ENCODE data around the gene PPP6R3.

The PPP6R3 gene

GRCh38 chr11:68584991-68585524 is 124.5 kb downstream of the PPP6R3 start:
- H3K36me3 ChIP-seq (ENCODE audit: insufficient read depth): no peaks in the 10 kb centered on the region; the same call in 1 of the 2 replicates
- TF ChIP-seq CTCF (conservative IDR thresholded peaks at IDR 0.05; ENCODE audit: low read depth, low read length): no peak
- no peak overlapping the region for H2AFZ ChIP-seq (ENCODE audit: low read depth)
- no peaks in the 10 kb centered on the region for H4K20me1 ChIP-seq (ENCODE audit: insufficient read depth)
- H3K4me2 ChIP-seq: peak overlapping the region; percentile 43; the same call in 1 of the 2 replicates
- no peak overlapping the region for H3K9ac ChIP-seq
- H3K27ac ChIP-seq: peak overlapping the region; percentile 36
- H3K27me3 ChIP-seq (ENCODE audit: insufficient read depth, low read depth): no peaks in the 10 kb centered on the region
- peaks cover 30% of the 10 kb centered on the region for H3K4me1 ChIP-seq (ENCODE audit: low read depth, poor library complexity, severe bottlenecking)
- no peaks in the 10 kb centered on the region for H3K79me2 ChIP-seq (ENCODE audit: insufficient read depth, low read depth)
- H3K4me3 ChIP-seq (IDR thresholded peaks at IDR 0.05; ENCODE audit: insufficient read depth, low read depth, low read length): no peak overlapping the region

- H3K4me2 ChIP-seq: no peak overlapping the region
- peaks cover 18% of the 10 kb centered on the region for H3K4me1 ChIP-seq (ENCODE audit: low read depth, poor library complexity, severe bottlenecking)
- H3K27me3 ChIP-seq (ENCODE audit: insufficient read depth, low read depth): no peaks in the 10 kb centered on the region
- H3K4me3 ChIP-seq (IDR thresholded peaks at IDR 0.05; ENCODE audit: insufficient read depth, low read depth, low read length): no peak overlapping the region
- no peak overlapping the region for H2AFZ ChIP-seq (ENCODE audit: low read depth)
- no peak overlapping the region for H3K9ac ChIP-seq
- H3K36me3 ChIP-seq (ENCODE audit: insufficient read depth): peaks cover 4% of the 10 kb centered on the region; the same call in 1 of the 2 replicates
- no peak overlapping the region for H3K27ac ChIP-seq
- no peak for TF ChIP-seq CTCF (conservative IDR thresholded peaks at IDR 0.05; ENCODE audit: low read depth, low read length)
- no peaks in the 10 kb centered on the region for H4K20me1 ChIP-seq (ENCODE audit: insufficient read depth)
- no peaks in the 10 kb centered on the region for H3K79me2 ChIP-seq (ENCODE audit: insufficient read depth, low read depth)
Observed at GRCh38 chr11:68589547-68590216, 129.1 kb downstream of the PPP6R3 start.

- Histone ChIP-seq H3K4me3 (IDR thresholded peaks at IDR 0.05; ENCODE audit: insufficient read depth, low read depth, low read length) (no peak overlapping the region), H3K79me2 (ENCODE audit: insufficient read depth, low read depth) (no peaks in the 10 kb centered on the region), H3K4me2 (no peak overlapping the region), H3K27ac (no peak overlapping the region), H3K4me1 (ENCODE audit: low read depth, poor library complexity, severe bottlenecking) (no peaks in the 10 kb centered on the region), H3K27me3 (ENCODE audit: insufficient read depth, low read depth) (no peaks in the 10 kb centered on the region), H2AFZ (ENCODE audit: low read depth) (no peak overlapping the region), H3K9ac (no peak overlapping the region), H3K36me3 (ENCODE audit: insufficient read depth) (peaks cover 4% of the 10 kb centered on the region; the same call in 1 of the 2 replicates), H4K20me1 (ENCODE audit: insufficient read depth) (no peaks in the 10 kb centered on the region)
- TF ChIP-seq CTCF (conservative IDR thresholded peaks at IDR 0.05; ENCODE audit: low read depth, low read length): no peak
Observed at GRCh38 chr11:68591719-68592118, 131.2 kb downstream of the PPP6R3 start.

- no peaks in the 10 kb centered on the region for H4K20me1 ChIP-seq (ENCODE audit: insufficient read depth)
- H3K4me3 ChIP-seq (IDR thresholded peaks at IDR 0.05; ENCODE audit: insufficient read depth, low read depth, low read length): no peak overlapping the region
- H3K4me1 ChIP-seq (ENCODE audit: low read depth, poor library complexity, severe bottlenecking): no peaks in the 10 kb centered on the region
- H3K27ac ChIP-seq: no peak overlapping the region
- no peak overlapping the region for H2AFZ ChIP-seq (ENCODE audit: low read depth)
- no peaks in the 10 kb centered on the region for H3K27me3 ChIP-seq (ENCODE audit: insufficient read depth, low read depth)
- TF ChIP-seq CTCF (conservative IDR thresholded peaks at IDR 0.05; ENCODE audit: low read depth, low read length): no peak
- no peak overlapping the region for H3K9ac ChIP-seq
- H3K79me2 ChIP-seq (ENCODE audit: insufficient read depth, low read depth): no peaks in the 10 kb centered on the region
- H3K36me3 ChIP-seq (ENCODE audit: insufficient read depth): peaks cover 4% of the 10 kb centered on the region; the same call in 1 of the 2 replicates
- no peak overlapping the region for H3K4me2 ChIP-seq
Observed at GRCh38 chr11:68593441-68593840, 132.9 kb downstream of the PPP6R3 start.

Measured in KMS-11 (cell line).